GM23338 (cell line): Measurements from ENCODE around the gene MTCL3.

ENCODE experiments used
- EZH2phosphoT487 ChIP-seq: fragments of 200-600 bp; sonication (generic); IDR thresholded peaks from one replicate; pipeline ENCODE4 v1.8.1; 2018; ENCODE audit warnings: antibody characterized with exemption; ENCODE audit not compliant: unreplicated experiment
- POLR2AphosphoS5 ChIP-seq: IDR thresholded peaks from 2 replicates; pipeline ENCODE4 v1.6.1; 2016; ENCODE audit warnings: antibody characterized with exemption, low read depth
- TF ChIP-seq, protein P1 (sequence below), 2 experiments: fragments of 200-600 bp in 1 of 2; sonication (generic) in 1 of 2; conservative IDR thresholded peaks; 2 replicates each; pipeline versions ENCODE4 v1.5.1 to v1.6.1; 2016 to 2017; ENCODE audit warnings: antibody characterized with exemption in 2 of 2, low read depth in 2 of 2, mild to moderate bottlenecking in 2 of 2, moderate library complexity in 1 of 2

DNA sequence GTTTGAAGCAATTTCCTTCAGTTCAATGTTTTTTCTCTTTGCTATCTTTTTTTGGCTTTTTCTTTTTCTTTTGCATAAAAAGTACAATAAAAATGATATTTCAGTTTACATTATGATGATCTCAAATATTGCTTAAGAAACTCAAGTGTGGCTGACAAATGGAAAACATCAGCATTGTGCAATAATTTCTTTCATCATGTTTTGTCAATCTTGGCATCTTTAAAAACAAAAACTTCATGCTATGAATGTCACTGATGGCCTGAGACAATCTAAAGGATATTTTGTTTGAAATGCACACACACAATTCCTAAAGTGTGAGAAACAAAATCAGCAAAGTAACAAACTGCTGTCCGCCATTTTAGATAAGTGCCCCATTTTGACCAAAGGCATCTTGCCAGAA is 13.9 kb upstream of the MTCL3 start:
- TF ChIP-seq, protein P1, sequence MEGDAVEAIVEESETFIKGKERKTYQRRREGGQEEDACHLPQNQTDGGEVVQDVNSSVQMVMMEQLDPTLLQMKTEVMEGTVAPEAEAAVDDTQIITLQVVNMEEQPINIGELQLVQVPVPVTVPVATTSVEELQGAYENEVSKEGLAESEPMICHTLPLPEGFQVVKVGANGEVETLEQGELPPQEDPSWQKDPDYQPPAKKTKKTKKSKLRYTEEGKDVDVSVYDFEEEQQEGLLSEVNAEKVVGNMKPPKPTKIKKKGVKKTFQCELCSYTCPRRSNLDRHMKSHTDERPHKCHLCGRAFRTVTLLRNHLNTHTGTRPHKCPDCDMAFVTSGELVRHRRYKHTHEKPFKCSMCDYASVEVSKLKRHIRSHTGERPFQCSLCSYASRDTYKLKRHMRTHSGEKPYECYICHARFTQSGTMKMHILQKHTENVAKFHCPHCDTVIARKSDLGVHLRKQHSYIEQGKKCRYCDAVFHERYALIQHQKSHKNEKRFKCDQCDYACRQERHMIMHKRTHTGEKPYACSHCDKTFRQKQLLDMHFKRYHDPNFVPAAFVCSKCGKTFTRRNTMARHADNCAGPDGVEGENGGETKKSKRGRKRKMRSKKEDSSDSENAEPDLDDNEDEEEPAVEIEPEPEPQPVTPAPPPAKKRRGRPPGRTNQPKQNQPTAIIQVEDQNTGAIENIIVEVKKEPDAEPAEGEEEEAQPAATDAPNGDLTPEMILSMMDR (conservative IDR thresholded peaks at IDR 0.05; ENCODE audit: low read depth in 2 of 2): no peak
- TF ChIP-seq EZH2phosphoT487 (no peak), POLR2AphosphoS5 (no peak)
